Lung microvascular endothelial cell (primary cell): ENCODE data around the gene TULP4. TPM values are rescaled to one million over a fixed set of nuclear protein-coding genes. Genes with fewer than 3 reads are reported as not detected.
"Not testable (repeated sequence)": the region's sequence is repeated elsewhere in the genome, so short reads cannot be mapped to it uniquely, and the experiment has no call there.

ENCODE experiments used
- DNase-seq, 2 donors: peaks; one replicate each; pipeline versions ENCODE4 v3.0.0 to v3.0.0-alpha.2; 2010; ENCODE audit warnings: low read depth in 2 of 2
- total RNA-seq: library from RNA; depleted of rRNA; stranded (reverse); fragments of >200 nt; gene quantifications from 2 replicates; pipeline ENCODE4 v1.2.1, GENCODE V29; 2014

Gene TULP4
- total RNA-seq, 1 donor from 2014 or later = 103 TPM

DNA sequence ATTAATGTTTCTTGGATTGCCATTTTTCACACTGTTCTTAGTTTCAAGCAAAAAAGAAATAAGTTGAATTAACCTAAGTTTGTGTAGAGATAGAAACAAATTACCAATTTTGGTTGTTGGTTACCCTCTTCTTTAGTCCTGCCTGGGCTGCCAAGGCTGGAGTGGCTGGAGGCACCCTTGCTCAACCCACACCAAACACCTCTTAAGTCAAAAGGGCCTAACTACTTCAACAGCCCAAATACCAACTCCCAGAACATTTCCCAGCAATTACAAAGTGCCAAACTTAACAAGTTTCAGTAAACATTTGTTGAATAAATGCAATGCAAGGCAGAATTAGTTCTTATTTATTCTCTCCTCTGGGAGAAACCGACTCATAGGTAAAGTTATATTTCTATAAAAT lies 209.5 kb downstream of the TULP4 start:
- no peak for DNase-seq

DNA sequence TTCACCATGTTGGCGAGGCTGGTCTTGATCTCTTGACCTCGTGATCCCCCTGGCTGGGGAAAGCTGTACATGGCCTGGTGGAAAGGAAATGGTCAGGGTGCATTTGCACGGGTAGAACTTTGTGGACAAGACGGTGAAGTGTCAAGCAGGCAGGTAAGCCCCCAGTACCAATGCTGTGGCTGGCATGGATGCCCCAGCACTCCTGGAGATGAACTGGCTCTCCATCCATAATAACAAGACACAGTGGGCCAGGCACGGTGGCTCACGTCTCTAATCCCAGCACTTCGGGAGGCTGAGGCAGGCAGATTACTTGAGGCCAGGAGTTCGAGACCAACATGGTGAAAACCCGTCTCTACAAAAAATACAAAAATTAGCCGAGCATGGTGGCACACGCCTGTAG lies 210.4 kb downstream of the TULP4 start:
- no peak for DNase-seq

DNA sequence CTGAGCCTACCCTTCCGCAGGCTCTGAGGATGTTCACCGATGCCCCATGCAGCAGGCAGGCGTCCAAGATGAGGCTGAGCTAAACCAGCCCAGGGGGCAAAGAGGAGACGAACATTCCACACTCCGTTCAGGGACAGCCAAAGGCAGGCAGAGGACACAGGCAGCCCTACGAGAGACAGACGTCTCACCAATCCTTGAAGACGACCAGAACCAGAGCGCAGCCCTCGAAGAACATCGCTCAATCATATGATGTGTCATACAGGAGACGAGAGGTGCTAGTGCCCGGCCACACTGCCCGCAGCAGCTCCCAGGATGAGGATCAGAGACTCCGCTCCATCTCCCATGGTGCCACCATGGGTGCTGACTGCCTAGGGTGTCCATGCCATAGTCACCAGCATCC lies 212.0 kb downstream of the TULP4 start:
- no peak for DNase-seq

DNA sequence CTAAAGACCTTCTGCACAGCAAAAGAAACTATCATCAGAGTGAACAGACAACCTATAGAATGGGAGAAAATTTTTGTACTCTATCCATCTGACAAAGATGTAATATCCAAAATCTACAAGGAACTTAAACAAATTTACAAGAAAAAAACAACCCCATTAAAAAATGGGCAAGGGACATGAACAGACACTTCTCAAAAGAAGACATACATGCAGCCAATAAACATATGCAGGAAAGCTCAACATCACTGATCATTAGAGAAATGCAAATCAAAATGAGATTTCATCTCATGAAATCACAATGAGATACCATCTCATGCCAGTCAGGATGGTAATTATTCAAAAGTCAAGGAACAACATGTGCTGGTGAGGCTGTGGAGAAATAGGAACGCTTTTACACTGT lies 215.6 kb downstream of the TULP4 start:
- not testable (repeated sequence) for DNase-seq

DNA sequence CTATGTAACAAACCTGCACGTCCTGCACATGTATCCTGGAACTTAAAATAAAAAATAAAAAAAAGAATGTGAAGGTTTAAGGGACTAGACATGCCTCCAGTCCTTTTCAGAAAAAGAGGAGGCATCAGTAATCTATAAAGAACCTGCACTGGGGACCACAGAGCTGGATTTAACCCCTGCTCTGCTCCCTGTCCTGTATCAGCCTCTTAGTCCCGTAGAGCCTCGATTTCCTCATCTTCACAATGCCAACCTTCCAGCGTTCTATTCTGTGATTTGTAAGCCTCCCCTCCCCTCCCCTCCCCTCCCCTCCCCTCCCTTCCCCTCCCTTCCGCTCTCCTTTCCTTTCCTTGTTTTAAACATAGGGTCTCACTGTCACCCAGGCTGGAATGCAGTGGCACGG lies 216.6 kb downstream of the TULP4 start:
- DNase-seq = no peak

DNA sequence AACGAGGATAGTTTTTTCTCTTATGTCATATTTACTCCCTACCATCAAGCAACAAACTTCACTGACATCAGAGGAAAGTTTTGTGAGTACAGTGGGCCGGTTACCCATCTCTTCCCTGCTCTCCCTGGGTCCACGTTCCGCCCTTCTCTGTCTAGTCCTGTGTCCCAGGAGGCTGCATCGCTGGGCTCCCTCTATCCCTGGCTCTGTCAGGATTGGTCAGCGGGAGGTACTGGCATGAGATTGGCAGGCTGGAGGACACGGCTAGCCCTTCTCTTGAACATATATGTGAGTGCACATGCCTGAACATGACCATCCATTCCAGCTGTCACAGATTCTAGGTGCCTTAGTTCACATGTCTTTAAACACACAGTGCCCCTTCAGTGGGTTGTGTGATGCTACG lies 217.4 kb downstream of the TULP4 start:
- DNase-seq = no peak

DNA sequence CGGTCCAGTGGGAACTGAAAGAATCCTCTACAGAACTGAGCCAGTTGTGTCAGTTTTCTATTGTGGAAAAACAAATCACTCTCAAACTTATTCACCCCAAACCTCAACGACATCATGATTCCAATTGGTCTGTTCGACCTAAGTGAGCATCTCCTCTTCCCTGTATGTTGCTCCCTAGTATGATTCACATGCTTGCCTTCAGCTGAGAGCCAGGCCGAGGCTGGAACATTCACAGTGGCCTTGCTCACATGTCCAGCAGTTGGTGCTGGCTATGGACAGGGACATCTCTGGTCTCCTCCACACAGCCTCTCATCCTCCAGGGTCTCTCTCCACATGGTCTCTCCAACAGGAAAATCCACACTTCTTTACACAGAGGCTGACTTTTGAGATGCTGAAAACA lies 219.3 kb downstream of the TULP4 start:
- DNase-seq = no peak

DNA sequence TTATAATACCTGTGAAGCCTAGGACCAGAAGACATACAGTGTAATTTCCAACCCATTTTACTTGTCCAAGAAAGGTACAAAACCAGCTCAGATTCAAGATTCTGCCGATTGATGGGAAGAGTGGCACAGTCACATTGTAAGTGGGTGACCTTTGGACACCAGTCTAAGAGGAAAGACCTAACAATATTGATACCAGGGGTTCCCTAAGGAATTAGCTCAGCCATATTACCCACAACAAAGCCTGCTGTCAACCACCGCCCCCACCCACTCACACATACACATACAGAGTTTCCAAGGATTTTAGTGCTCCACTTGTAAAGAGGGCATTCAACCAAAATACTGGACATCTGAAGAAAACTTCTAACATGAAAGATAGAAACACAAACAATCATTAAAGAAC lies 219.7 kb downstream of the TULP4 start:
- DNase-seq = no peak

DNA sequence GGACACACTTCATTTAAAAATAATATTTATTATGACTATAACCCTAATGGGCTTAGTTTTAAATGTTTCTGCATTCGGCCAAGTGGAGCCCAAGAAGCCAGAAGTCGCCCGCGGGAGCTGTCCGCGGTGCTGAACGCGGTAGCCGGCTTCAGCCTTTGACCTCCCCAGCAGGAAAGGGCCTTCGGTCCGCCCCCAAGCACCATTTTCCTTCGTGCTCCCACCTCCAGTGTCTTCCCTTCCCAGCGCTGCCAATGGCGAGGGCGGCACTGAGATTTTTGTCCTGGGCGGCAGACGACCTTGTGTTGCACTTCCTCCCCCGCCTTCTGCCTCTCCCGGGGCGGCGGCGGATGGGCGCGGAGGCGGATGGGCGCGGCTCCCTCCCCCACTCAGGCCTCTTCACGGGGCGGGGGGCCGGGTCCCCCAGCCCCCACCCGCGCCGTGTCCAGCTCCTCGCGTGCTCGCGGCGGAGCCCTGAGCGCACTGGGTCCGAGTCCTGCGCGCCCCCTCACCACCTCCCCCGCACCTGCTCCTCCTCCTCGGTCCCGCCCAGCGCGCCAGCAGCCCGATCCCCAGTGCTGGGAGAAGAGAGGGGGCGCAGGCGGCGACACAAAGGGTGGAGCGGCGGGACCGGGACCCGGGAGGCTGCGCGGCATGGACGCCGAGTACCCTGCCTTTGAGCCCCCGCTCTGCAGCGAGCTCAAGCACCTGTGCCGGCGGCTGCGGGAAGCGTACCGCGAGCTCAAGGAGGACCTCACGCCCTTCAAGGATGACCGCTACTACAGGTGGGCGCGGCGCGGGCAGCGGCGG lies 224.0 kb downstream of the TULP4 start:
- DNase-seq = peak; percentile 61 to 68

DNA sequence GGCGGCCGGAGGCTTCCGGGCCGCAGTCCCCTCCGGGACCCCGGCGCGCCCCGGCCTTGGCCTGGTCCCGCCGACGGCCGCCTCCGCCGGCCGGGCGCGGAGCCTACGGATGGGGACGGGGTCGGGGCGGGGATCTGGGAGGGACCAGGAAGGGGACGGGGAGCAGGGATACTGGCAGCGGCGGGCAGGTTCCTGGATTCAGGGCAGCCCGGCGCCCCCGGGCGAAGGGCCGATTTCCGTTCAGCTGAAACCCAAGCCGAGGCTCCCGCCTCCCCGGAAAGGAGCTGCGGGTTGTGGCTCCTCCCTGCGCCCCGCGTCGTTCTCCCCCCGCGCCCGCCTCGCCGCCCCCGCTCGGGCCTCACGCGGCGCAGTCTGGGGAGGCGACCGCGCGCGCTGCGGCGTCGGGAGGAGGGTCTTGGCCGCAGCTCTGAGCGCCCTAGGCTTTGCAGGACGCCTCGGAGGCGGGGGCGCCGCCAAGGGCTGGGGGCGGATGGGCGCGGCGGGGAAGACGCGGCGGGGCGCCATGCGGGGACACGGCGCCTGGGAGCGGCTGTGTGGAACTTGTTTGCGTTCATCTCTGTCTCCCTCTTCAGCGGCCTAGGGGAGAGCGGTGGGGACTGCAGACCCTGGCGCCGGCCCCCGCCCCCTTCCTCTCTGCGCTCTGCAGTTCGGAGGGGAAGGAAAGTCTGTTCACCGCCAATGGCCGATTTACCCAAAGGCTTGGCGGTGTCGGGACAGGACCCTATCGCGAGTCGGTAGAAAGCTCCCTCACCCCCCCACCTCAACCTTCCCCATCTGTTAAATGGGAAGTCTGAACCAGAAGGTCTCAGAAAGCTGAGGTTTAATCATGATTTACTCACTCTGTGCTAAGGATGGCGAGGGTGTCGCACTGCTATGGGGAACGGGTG lies 224.9 kb downstream of the TULP4 start:
- no peak for DNase-seq

DNA sequence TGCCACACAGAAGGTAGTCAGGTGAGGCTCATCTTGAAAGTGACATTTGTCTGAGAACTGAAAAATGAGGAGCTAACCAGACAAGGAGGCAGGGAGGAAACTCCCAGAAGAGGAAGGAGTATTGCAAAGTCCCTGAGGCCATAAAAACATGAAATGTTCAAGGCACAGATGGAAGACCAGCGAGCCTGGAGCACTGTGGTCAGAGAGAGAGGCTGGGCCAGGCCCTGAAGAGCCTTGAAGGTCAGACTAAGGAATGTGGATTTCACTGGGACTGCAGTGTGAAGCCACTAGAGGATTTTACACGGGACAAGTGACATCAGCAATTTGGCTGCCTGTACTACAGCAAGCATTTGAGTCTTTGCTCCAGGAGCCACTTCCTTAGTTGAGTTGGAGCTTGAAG lies 226.5 kb downstream of the TULP4 start:
- DNase-seq = no peak

DNA sequence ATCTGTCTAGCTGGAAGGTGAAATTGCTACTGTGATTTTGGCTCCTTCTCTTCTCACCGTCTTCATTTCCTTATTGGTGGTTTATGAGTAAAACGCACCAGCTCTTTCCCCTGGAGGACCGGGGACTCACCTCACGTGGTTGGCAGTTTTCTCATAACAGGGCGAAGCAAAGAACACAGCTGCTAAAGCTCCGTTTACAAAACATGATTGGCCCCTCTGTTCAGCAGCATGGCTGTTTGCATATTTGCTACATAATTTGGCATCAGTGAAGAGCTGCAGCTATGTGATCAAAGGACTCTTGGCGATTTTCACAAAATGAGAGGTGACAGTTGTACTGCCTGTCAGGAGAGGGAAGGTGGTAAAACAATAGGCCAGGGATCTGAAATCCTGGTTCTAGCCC lies 227.1 kb downstream of the TULP4 start:
- DNase-seq = no peak

DNA sequence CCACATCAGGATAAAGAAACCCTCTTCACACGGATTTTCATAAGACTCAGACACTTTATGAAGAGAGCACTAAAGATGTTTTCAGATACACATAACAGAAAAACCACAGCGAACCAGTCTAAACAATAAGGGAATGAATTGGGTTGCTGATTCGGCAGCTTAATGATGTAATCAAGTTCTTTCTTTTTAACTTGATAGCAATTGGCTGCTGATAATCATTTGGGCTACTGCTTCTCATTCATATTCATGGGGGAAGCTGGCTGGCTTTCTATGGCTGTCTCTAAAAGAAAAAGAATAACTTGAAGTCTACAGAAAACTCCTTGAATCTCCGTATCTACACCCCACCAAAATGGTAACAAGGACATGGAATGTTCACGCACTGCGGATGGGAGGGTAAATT lies 227.6 kb downstream of the TULP4 start:
- no peak for DNase-seq

DNA sequence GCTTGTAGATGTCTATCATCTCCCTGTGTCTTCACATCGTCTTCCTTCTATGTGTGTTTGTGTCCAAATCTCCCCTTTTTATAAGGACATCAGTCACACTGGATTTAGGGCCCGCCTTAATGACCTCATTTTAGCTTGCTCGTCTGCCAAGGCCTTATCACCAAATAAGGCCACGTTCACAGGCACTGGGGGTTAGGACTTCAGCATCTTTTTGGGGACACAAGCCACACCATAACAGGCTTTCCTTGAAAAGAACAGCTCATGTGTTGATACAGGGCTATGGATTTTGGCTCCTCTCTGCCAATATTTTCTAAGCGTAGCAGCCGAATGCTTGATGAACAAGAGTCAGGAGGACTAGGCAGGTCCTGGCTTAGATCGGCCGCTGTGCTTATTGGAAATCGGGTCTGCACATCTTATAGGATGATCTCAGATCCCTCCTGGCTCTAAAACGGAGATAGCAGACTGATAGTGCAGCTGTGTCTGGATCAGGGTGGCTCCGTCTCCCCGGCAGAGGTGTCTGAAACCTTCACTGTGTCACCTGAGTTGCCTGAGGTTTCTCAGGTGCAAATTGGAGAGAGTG lies 231.4 kb downstream of the TULP4 start:
- no peak for DNase-seq

DNA sequence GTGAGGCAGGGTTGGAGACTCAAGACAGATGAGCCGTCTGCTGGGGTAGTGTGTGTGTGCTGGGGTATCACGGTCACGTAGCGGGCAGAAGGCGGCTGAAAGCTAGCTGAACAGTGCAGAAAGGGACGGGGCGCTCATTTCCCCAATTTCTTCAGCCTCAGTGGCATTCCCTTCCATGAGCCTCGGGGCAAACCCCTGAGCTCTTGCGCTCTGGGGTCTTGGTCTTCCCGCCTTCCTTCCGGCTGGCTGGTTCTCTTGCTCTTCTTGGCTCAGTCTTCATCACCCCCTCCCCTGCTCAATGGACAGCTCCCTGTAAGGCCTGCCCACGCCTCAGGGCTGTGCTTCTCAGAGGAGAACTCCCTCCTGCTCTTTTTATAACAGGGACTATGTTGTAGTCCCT lies 232.2 kb downstream of the TULP4 start:
- DNase-seq = no peak

DNA sequence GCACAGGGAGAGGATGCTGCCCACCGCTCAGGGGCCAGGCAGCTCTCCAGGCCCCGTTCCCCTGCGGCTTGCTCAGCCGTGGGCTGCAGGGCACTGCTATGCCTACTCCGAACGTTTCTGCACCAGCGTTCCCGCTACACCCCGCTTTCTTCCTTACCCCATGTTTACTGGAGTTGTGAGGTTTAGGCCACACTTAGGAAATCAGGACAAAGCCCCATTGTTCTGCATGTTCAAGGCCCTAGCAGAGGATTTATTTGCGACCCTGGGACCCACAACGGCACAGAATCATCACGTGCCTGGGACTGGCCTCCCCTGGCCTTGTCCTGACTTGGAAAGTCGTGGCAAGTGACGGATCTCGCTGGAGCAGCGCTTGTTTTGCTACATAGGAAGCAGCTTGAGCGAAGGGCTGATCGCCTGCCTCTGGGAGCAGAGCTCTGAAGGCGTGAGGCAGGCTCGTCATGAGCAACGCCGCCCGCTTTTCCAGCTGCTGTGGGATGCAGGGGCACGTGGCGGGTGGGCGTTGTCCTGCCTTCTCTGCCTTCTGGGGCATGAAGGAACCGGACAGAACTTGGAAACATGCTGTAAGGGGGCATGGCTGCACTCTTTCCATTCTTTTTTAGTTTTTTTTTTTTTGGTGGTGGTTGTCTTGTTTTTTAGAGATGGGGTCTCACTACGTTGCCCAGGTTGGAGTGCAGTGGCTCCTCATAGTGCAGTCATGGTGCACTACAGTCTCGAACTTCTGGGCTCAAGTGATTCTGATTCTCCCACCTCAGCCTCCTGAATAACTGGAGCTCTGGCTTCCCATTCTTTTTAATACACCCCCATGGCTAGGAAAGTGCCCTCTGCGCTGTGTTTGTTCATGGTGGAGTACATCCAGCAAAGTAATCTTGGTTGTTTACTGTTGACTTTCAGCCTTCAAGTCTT lies 233.0 kb downstream of the TULP4 start:
- no peak for DNase-seq

DNA sequence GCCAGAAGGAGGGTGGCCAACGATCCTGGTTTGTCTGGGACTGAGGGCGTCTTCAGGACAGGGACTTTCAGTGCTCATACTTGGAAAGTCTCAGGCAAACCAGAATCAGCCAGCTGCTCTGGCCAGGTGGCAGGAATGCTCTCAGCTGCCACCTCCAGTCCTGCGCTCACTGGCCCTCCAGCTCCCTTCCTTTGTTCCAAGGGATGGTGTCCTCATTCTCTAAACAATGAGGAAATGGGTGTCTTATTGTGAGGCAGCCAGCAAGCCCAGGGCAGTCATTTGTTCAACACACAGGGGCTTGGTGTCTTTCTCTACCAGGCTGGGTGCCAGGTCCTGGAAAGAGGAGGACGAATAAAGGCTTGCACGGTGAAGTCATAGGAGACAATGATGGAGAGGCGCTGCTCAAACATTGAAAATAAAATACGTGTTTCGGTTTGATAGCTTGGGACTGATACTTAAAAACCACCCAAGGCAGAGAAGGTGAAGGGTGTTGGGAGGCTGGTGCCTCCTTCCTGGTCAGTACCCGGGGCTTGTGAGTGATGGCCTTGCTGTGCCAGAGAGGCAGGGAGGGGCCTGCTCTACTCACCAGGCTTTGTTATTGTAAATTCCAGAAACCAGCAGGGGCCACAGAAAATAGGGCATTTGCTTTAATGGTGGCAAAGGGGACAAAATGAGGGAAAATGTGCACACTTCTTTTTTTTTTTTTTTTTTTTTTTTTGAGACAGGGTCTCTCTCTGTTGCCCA lies 236.3 kb downstream of the TULP4 start:
- no peak for DNase-seq

DNA sequence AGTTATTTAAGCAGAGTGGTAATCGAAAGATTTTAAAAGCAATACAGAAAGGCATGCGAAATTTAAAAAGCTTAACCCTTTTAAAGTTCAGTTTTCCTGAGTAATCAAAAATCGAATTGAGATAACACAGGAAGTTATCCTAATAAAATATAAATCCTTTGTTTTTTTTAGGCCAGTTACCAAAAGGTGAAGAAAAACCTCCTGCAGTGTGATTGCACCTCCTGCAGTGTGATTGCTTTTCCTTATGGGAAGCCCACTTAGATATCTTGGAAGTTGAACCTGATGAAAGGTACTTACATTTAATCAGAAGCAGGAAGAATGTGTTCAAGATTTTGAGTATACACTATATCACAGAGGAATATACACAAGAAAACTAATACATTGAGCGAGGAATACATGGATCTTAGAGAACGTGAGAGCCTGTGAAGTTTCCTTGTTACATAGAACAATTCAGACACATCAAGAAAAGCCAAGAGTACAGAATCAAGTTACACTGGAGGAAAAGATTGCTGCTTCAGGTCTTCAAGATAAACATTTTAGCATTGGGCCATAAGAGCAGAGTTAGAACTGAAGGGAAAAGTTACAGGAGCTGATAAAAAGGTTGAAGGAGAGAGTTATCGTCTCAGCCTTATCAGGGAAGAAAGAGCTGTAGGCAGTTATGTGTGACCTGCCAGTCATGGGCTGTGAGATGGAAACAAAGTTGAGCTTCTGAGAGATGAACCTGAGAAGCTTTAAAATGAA lies 240.0 kb downstream of the TULP4 start:
- DNase-seq = no peak

DNA sequence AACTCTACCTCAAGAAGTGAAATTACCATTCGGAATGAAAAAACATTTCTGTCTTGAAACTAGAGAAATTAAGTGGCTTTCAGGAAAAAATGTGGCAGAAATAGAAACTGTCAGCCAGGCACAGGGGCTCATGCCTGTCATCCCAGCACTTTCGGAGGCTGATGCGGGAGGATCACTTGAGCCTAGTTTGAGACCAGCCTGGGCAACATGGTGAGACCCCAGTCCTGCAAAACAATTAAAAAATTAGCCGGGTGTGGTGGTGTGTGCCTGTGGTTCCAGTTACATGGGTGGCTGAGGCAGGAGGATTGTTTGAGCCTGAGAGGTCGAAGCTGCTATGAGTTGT lies 240.5 kb downstream of the TULP4 start:
- DNase-seq = no peak
